Caco-2 (cell line): ENCODE results near the gene WDPCP. TPM values are rescaled to one million over a fixed set of nuclear protein-coding genes. Genes with fewer than 3 reads are reported as not detected.
A peak's percentile ranks its signal among the peaks of the same experiment; 100 is the strongest.
"Not testable (repeated sequence)": the region's sequence is repeated elsewhere in the genome, so short reads cannot be mapped to it uniquely, and the experiment has no call there.

Experiments
- BruUV-seq: library from RNA; stranded (reverse); fragments of 400-500 nt; replicated peaks from 2 replicates; lab custom pipeline; 2021; lab: Mats Ljungman, UMichigan
- CTCF ChIA-PET: fragments of 300-600 bp; sonication (Branson Sonifier 250); formaldehyde crosslinking; loops from one replicate; lab custom pipeline; 2022; ENCODE audit warnings: antibody characterized with exemption; lab: Charles Lee
- POLR2A ChIA-PET: fragments of 300-600 bp; sonication (Branson Sonifier 250); formaldehyde crosslinking; loops from one replicate; lab custom pipeline; 2022; ENCODE audit warnings: antibody characterized with exemption; lab: Charles Lee
- DNase-seq, 2 experiments: peaks; one replicate each; pipeline versions ENCODE4 v3.0.0 to v3.0.0-alpha.2; 2020 to 2022
- H3K27me3 ChIP-seq: replicated peaks from 2 replicates; pipeline ENCODE4 v1.6.0; 2011; ENCODE audit warnings: low read length; ENCODE audit not compliant: control insufficient read depth, insufficient read depth
- H3K36me3 ChIP-seq: 2 replicates; pipeline ENCODE4 v1.5.1; 2011; ENCODE audit warnings: low read length; ENCODE audit not compliant: control insufficient read depth, insufficient read depth
- H3K4me1 ChIP-seq: fragments of 250-450 bp; sonication (Bioruptor Pico); 2 replicates; pipeline ENCODE4 v1.5.1; 2020; ENCODE audit warnings: mild to moderate bottlenecking
- H3K4me3 ChIP-seq: 2 replicates; pipeline ENCODE4 v1.5.1; 2011; ENCODE audit warnings: low read depth, mild to moderate bottlenecking, control low read depth, low read length
- H3K9me3 ChIP-seq: fragments of 250-450 bp; sonication (Bioruptor Pico); 2 replicates; pipeline ENCODE4 v1.5.1; 2020; ENCODE audit warnings: mild to moderate bottlenecking, moderate library complexity
- H3K27ac Mint-ChIP-seq: one replicate; pipeline ENCODE4 v1.8.0; 2022; ENCODE audit warnings: mixed read lengths; ENCODE audit not compliant: unreplicated experiment
- H3K27me3 Mint-ChIP-seq: one replicate; pipeline ENCODE4 v1.8.0; 2022; ENCODE audit warnings: mixed read lengths; ENCODE audit not compliant: insufficient read depth, unreplicated experiment
- H3K36me3 Mint-ChIP-seq: one replicate; pipeline ENCODE4 v1.8.0; 2022; ENCODE audit warnings: mild to moderate bottlenecking, mixed read lengths; ENCODE audit not compliant: insufficient read depth, unreplicated experiment
- H3K4me1 Mint-ChIP-seq: one replicate; pipeline ENCODE4 v1.8.0; 2022; ENCODE audit warnings: low read depth, mixed read lengths; ENCODE audit not compliant: unreplicated experiment
- H3K4me3 Mint-ChIP-seq: one replicate; pipeline ENCODE4 v1.8.0; 2022; ENCODE audit warnings: mild to moderate bottlenecking, moderate library complexity, mixed read lengths; ENCODE audit not compliant: unreplicated experiment
- H3K9me3 Mint-ChIP-seq: one replicate; pipeline ENCODE4 v1.8.0; 2022; ENCODE audit warnings: mixed read lengths; ENCODE audit not compliant: unreplicated experiment
- intact Hi-C: fragments of 100-400 bp; cut with micrococcal nuclease; formaldehyde crosslinking; loops from one replicate; pipeline ENCODE4 v1.10.0; 2022; ENCODE audit not compliant: unreplicated experiment
- total RNA-seq: library from RNA; stranded (reverse); gene quantifications from 2 replicates; pipeline ENCODE4 v1.2.3, GENCODE V29; 2022
- TF ChIP-seq, protein P1 (sequence below), 2 experiments: fragments of 200-600 bp in 1 of 2; IDR thresholded peaks; 1 replicate in 1 of 2; 2 replicates in 1 of 2; pipeline versions ENCODE4 v1.5.1 to v1.8.0; 2011 to 2022; ENCODE audit warnings: antibody characterized with exemption in 1 of 2, control low read depth in 1 of 2, inconsistent platforms in 1 of 2, low read depth in 1 of 2, low read length in 1 of 2, mild to moderate bottlenecking in 1 of 2, moderate library complexity in 1 of 2; ENCODE audit not compliant: insufficient read depth in 1 of 2, severe bottlenecking in 1 of 2, unreplicated experiment in 1 of 2

Gene WDPCP
- total RNA-seq, 1 experiment from 2014 or later = 16.2 TPM

DNA sequence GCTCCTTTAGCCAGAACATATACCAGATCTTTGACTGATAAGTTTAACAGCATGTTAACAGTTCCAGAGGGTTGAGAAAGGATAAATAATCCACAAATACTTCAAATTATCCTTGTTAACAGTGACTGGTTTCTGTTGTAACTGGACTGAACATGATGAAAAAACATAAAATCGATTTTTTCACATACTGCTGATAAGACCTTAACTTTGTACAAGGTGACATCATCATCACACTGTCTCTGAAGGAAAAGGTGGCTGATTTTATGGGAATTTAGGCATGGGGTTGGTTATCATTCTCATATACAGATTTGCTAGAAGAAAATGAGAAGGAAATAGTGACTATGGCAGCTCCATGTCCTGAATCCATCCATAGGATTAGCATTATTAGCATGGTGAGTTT lies 501.6 kb downstream of the WDPCP start:
- intact Hi-C loops = no loop called here
- peaks cover 9% of the 10 kb centered on the region for H3K4me1 ChIP-seq
- TF ChIP-seq, protein P1, sequence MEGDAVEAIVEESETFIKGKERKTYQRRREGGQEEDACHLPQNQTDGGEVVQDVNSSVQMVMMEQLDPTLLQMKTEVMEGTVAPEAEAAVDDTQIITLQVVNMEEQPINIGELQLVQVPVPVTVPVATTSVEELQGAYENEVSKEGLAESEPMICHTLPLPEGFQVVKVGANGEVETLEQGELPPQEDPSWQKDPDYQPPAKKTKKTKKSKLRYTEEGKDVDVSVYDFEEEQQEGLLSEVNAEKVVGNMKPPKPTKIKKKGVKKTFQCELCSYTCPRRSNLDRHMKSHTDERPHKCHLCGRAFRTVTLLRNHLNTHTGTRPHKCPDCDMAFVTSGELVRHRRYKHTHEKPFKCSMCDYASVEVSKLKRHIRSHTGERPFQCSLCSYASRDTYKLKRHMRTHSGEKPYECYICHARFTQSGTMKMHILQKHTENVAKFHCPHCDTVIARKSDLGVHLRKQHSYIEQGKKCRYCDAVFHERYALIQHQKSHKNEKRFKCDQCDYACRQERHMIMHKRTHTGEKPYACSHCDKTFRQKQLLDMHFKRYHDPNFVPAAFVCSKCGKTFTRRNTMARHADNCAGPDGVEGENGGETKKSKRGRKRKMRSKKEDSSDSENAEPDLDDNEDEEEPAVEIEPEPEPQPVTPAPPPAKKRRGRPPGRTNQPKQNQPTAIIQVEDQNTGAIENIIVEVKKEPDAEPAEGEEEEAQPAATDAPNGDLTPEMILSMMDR (IDR thresholded peaks at IDR 0.05; ENCODE audit: insufficient read depth in 1 of 2, low read depth in 1 of 2, low read length in 1 of 2, severe bottlenecking in 1 of 2, unreplicated experiment in 1 of 2) = no peak
- no peaks in the 10 kb centered on the region for H3K9me3 ChIP-seq
- Mint-ChIP-seq H3K27ac (no peak overlapping the region), H3K36me3 (no peaks in the 10 kb centered on the region), H3K27me3 (no peaks in the 10 kb centered on the region), H3K4me3 (no peak overlapping the region), H3K9me3 (no peaks in the 10 kb centered on the region), H3K4me1 (peaks cover 17% of the 10 kb centered on the region)
- POLR2A ChIA-PET = no interaction called here
- no TSS peak for BruUV-seq
- no peaks in the 10 kb centered on the region for H3K36me3 ChIP-seq
- no peak overlapping the region for H3K4me3 ChIP-seq
- CTCF ChIA-PET = no interaction called here
- DNase-seq = no peak
- H3K27me3 ChIP-seq = no peaks in the 10 kb centered on the region

DNA sequence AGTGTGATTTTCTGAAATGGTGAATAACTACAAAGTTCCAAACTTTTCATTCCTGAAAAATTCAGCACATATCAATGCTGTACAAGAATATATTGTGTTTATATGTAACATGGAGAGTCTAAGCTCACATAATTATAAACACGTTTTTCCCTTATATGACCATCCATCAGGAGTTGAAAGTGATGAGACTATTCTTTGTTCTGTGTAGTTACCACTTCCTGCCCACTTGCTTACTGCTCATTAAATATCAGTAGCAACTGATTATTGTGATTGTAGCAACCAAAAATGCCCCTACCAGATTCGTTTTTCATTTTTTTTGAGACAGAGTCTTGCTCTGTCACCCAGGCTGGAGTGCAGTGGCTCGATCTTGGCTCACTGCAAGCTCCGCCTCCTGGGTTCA lies 506.9 kb downstream of the WDPCP start:
- Mint-ChIP-seq H3K36me3 (no peaks in the 10 kb centered on the region), H3K27ac (no peak overlapping the region), H3K4me1 (peaks cover 24% of the 10 kb centered on the region), H3K27me3 (no peaks in the 10 kb centered on the region), H3K4me3 (no peak overlapping the region), H3K9me3 (no peaks in the 10 kb centered on the region)
- Histone ChIP-seq H3K9me3 (no peaks in the 10 kb centered on the region), H3K27me3 (no peaks in the 10 kb centered on the region), H3K4me3 (no peak overlapping the region), H3K4me1 (peaks cover 26% of the 10 kb centered on the region), H3K36me3 (no peaks in the 10 kb centered on the region)
- CTCF ChIA-PET = no interaction called here
- intact Hi-C loops = no loop called here
- no TSS peak for BruUV-seq
- POLR2A ChIA-PET = no interaction called here
- no peak for DNase-seq
- TF ChIP-seq, protein P1 (IDR thresholded peaks at IDR 0.05; ENCODE audit: insufficient read depth in 1 of 2, low read depth in 1 of 2, low read length in 1 of 2, severe bottlenecking in 1 of 2, unreplicated experiment in 1 of 2) = no peak

DNA sequence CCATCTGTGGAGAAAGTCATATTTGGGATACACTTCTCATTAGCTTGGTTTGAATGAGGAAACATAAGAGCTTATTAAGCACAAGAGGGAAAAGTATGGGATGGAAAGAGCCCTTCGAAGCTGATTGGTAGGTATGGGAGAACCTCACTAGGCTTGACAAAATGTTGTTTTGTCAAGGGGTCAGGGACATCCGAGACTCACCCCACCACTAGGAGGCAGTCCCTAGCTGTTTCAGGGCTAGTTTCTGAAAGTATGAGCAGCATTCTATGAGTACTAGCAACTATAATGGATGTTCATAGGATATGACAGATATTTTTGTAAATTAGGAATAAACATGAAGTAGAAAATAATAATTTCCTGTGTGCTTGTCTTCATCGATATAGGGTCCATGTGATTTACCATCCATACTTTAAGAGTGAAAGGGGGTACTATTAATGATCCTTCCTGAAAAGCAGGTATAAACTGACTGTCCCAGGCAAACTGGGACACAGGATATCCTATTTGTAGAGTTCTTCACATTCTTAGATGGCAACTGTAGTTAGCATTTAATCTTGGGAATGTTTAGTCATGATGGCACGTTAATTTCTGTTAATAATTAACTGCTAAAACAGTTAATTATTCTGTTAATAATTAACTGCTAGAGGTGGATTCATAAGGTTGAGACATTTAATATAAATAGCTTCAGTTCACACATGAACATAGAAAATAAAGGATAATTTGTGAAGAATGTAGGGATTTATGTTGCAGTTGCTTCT lies 509.2 kb downstream of the WDPCP start:
- ChIA-PET CTCF (interaction anchor here (0.5 kb wide), 1 partner anchor 783 kb away, joined by 3 read pairs; no protein-coding TSS in a partner anchor), POLR2A (interaction anchor here (0.5 kb wide), 1 partner anchor 98 kb away, joined by 3 read pairs; no protein-coding TSS in a partner anchor)
- no TSS peak for BruUV-seq
- Histone ChIP-seq H3K9me3 (no peaks in the 10 kb centered on the region), H3K36me3 (no peaks in the 10 kb centered on the region), H3K4me1 (peaks cover 26% of the 10 kb centered on the region), H3K4me3 (no peak overlapping the region), H3K27me3 (no peaks in the 10 kb centered on the region)
- Mint-ChIP-seq H3K9me3 (no peaks in the 10 kb centered on the region), H3K4me3 (no peak overlapping the region), H3K36me3 (no peaks in the 10 kb centered on the region), H3K27ac (no peak overlapping the region), H3K27me3 (no peaks in the 10 kb centered on the region), H3K4me1 (peaks cover 12% of the 10 kb centered on the region)
- TF ChIP-seq, protein P1 (IDR thresholded peaks at IDR 0.05; ENCODE audit: insufficient read depth in 1 of 2, low read depth in 1 of 2, low read length in 1 of 2, severe bottlenecking in 1 of 2, unreplicated experiment in 1 of 2) = peak; percentile 47
- intact Hi-C loops = loop anchor here (1.0 to 2.0 kb wide), 2 partner anchors 110 to 408 kb away; no protein-coding TSS in a partner anchor
- peak; percentile 47 to 63 for DNase-seq

DNA sequence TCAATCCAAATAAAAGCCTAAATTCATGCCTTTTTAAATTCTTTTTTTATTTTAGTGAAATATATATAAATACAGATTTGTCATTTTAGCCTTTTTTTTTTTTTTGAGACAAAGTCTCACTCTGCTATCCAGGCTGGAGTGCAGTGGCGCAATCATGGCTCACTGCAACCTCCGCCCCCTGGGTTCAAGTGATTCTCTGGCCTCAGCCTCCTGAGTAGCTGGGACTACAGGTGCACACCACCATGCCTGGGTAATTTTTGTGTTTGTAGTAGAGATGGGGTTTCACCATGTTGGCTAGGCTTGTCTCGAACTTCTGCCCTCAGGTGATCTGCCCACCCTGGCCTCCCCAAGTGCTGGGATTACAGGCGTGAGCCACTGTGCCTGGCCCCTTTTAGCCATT lies 513.9 kb downstream of the WDPCP start:
- DNase-seq, H3K4me3 Mint-ChIP-seq, H3K36me3 ChIP-seq, H3K4me1 Mint-ChIP-seq, H3K27ac Mint-ChIP-seq, H3K27me3 ChIP-seq, BruUV-seq, H3K9me3 Mint-ChIP-seq, H3K27me3 Mint-ChIP-seq, H3K9me3 ChIP-seq, intact Hi-C loops, POLR2A ChIA-PET, H3K36me3 Mint-ChIP-seq, H3K4me3 ChIP-seq, CTCF ChIA-PET: not testable (repeated sequence)
- H3K4me1 ChIP-seq = peaks cover 10% of the 10 kb centered on the region
